Left lung (tissue), 10 donors: ENCODE measurements around the gene P2RY6. TPM values are rescaled to one million over a fixed set of nuclear protein-coding genes. Genes with fewer than 3 reads are reported as not detected.
A peak's percentile ranks its signal among the peaks of the same experiment; 100 is the strongest.

Source experiments
- ATAC-seq: fragments of 200-7000 bp; cut with Tn5 transposase; one replicate; pipeline ENCODE4 v1.9.1; 2020; ENCODE audit warnings: moderate library complexity
- DNase-seq, 4 donors: peaks; one replicate each; pipeline ENCODE4 v3.0.0-alpha.2; 2013 to 2020
- H3K27ac ChIP-seq, 2 donors: fragments of 200-600 bp; sonication (generic) in 1 of 2; one replicate each; pipeline versions ENCODE4 v1.5.0 to v1.8.0; 2020 to 2021
- H3K27me3 ChIP-seq, 2 donors: fragments of 200-600 bp; sonication (generic) in 1 of 2; one replicate each; pipeline versions ENCODE4 v1.5.0 to v1.8.0; 2020 to 2021
- H3K36me3 ChIP-seq, 2 donors: fragments of 200-600 bp; sonication (generic) in 1 of 2; one replicate each; pipeline versions ENCODE4 v1.5.0 to v1.8.0; 2020 to 2021
- H3K4me1 ChIP-seq, 2 donors: fragments of 200-600 bp; one replicate each; pipeline ENCODE4 v1.8.0; 2021
- H3K4me3 ChIP-seq, 2 donors: fragments of 200-600 bp; sonication (generic) in 1 of 2; one replicate each; pipeline versions ENCODE4 v1.5.0 to v1.8.0; 2020 to 2021; ENCODE audit warnings: mild to moderate bottlenecking in 1 of 2
- H3K9me3 ChIP-seq, 2 donors: fragments of 200-600 bp; sonication (generic) in 1 of 2; one replicate each; pipeline versions ENCODE4 v1.5.0 to v1.8.0; 2020 to 2021
- CTCF ChIP-seq, 2 donors: fragments of 200-600 bp; sonication (generic) in 1 of 2; IDR thresholded peaks; one replicate each; pipeline versions ENCODE4 v1.5.0 to v1.8.0; 2021; ENCODE audit warnings: antibody characterized with exemption in 2 of 2
- intact Hi-C, 2 donors: fragments of 100-400 bp; cut with DNase I; formaldehyde crosslinking; loops; one replicate each; pipeline versions ENCODE4 v1.11.2 to v1.14.2; 2022
- polyA plus RNA-seq, 6 donors: library from polyadenylated mRNA; unstranded; fragments of 120-200 nt; gene quantifications; one replicate each; pipeline ENCODE4 v1.2.1, GENCODE V29; 2013; ENCODE audit not compliant: insufficient read length in 6 of 6
- total RNA-seq, 2 donors: library from RNA; stranded (reverse); fragmentation: NEBNext Ultra II Directional; extraction: Animal tissue kit (Norgen Biotek cat#: 25700); gene quantifications; one replicate each; pipeline ENCODE4 v1.2.1, GENCODE V29; 2021
- donor health status: DM: no; HTN: yes; CAD: no.
- donor health status: DM: no; HTN: no; CAD: no.

P2RY6 gene
- total and polyA plus RNA-seq, 8 donors = 0.87 to 4.8 (median 1.9) TPM

- intact Hi-C loops = no loop called here
- H3K4me3 ChIP-seq = no peak overlapping the region
- peaks cover 4 to 45% of the 10 kb centered on the region in 2 donors for H3K4me1 ChIP-seq
Measured at GRCh38 chr11:73274722-73275380, 2.7 kb downstream of the P2RY6 start.

GRCh38 chr11:73275381-73275750 lies 3.2 kb downstream of the P2RY6 start:
- intact Hi-C loops = no loop called here
- Histone ChIP-seq H3K27ac (no peak overlapping the region), H3K4me1 (peaks cover 0 to 40% of the 10 kb centered on the region in 2 donors), H3K36me3 (no peaks in the 10 kb centered on the region), H3K27me3 (no peaks in the 10 kb centered on the region), H3K4me3 (no peak overlapping the region), H3K9me3 (no peaks in the 10 kb centered on the region)
- DNase-seq (no peak), ATAC-seq (no peak)
- TF ChIP-seq CTCF (IDR thresholded peaks at IDR 0.05) = no peak

More at GRCh38 chr11:73274722-73275380, 2.7 kb downstream of the P2RY6 start:
- Histone ChIP-seq H3K27ac (no peak overlapping the region), H3K27me3 (no peaks in the 10 kb centered on the region), H3K9me3 (no peaks in the 10 kb centered on the region), H3K36me3 (no peaks in the 10 kb centered on the region)
- no peak for TF ChIP-seq CTCF (IDR thresholded peaks at IDR 0.05)
- no peak for ATAC-seq
- DNase-seq = no peak

GRCh38 chr11:73277467-73277866 lies 5.3 kb downstream of the P2RY6 start:
- intact Hi-C loops = no loop called here
- no peak for ATAC-seq

GRCh38 chr11:73280626-73281025 lies 8.5 kb downstream of the P2RY6 start:
- Histone ChIP-seq H3K9me3 (no peaks in the 10 kb centered on the region), H3K27me3 (no peaks in the 10 kb centered on the region), H3K36me3 (no peaks in the 10 kb centered on the region), H3K27ac (no peak overlapping the region), H3K4me3 (no peak overlapping the region), H3K4me1 (peaks cover 0 to 35% of the 10 kb centered on the region in 2 donors)
- ATAC-seq = peak; percentile 62
- DNase-seq = peak in 1 of 4 donors; percentile 63
- no peak for TF ChIP-seq CTCF (IDR thresholded peaks at IDR 0.05)
- intact Hi-C loops = no loop called here

More at GRCh38 chr11:73277467-73277866, 5.3 kb downstream of the P2RY6 start:
- Histone ChIP-seq H3K27me3 (no peaks in the 10 kb centered on the region), H3K27ac (no peak overlapping the region), H3K9me3 (no peaks in the 10 kb centered on the region), H3K4me1 (peaks cover 0 to 41% of the 10 kb centered on the region in 2 donors), H3K4me3 (no peak overlapping the region), H3K36me3 (no peaks in the 10 kb centered on the region)
- DNase-seq = no peak
- no peak for TF ChIP-seq CTCF (IDR thresholded peaks at IDR 0.05)

GRCh38 chr11:73281201-73281741 lies 9.1 kb downstream of the P2RY6 start:
- no peak overlapping the region for H3K4me3 ChIP-seq
- no peak for TF ChIP-seq CTCF (IDR thresholded peaks at IDR 0.05)
- no peaks in the 10 kb centered on the region for H3K27me3 ChIP-seq
- intact Hi-C loops = no loop called here
- no peak for DNase-seq
- no peaks in the 10 kb centered on the region for H3K9me3 ChIP-seq
- H3K27ac ChIP-seq = peak overlapping the region in 1 of 2 donors; percentile 20
- H3K36me3 ChIP-seq = no peaks in the 10 kb centered on the region
- H3K4me1 ChIP-seq = peaks cover 0 to 35% of the 10 kb centered on the region in 2 donors
- ATAC-seq = peak; percentile 61
